Limb (tissue), 2 donors: ENCODE measurements around the gene RAG2.
"Not testable (repeated sequence)": the region's sequence is repeated elsewhere in the genome, so short reads cannot be mapped to it uniquely, and the experiment has no call there.

Experiments used
- DNase-seq, 2 donors: peaks; one replicate each; pipeline ENCODE4 v3.0.0-alpha.2; 2016; ENCODE audit errors: extremely low spot score in 2 of 2

Gene RAG2

GRCh38 chr11:36600180-36600579 is 2.1 kb upstream of the RAG2 start:
- DNase-seq: no peak

GRCh38 chr11:36596880-36597279 is 1.2 kb downstream of the RAG2 start:
- no peak for DNase-seq

DNA sequence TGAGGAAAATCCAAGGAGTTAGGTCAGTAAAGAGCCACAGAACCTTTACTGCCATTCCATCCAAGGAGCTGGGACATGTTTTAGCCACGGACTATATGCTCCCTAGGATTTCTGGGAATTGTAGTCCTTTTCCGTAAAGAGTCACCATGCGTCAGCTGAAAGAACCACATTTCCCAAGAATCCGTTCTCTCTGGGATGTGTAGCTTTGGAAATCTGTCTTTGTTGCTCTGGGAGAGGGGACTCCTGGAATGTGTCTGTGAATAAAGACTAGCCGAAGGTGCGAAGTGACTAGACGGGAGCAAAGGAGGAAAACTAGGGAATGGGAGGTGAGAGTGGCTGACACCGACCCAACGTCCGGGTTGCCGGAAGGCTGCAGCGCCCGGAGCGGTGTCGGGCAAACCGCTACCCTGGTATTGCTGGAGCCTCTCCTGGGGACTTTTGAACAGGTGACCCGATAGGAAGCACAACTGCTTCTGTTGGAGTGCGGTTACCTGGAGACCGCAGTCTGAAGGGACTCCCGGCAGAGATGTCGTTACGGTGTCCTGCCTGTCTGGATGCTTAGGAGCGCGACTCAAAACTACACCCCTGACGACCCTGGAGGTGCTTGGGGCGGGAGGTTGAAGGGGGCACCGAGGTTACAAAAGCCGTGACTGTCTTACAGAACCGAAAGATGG is 3.6 kb downstream of the RAG2 start, which contains the start of gene IFTAP:
Gene IFTAP (plus strand): TSS at position 187 of the 674 bp plus-strand sequence. CDS start 15,602 bp downstream, outside the sequence.
- peak; percentile 75 to 96 for DNase-seq

DNA sequence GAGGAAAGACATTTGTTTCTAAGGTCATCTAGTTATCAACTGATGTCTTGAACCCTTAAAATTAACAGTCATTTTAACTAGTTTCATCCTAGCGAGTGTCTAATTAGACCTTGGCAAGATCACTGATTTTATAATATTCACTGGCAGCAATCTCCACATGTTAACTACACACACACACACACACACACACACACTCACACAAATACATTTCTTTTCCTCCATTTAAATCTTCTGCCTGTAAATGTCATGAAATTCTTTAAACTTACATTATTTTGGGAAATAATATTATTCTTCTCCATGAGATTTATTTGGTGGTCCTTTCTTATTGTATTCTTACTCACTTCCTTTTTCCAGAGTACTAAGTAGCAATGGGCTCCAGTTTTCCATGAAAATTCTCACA is 6.6 kb downstream of the RAG2 start:
- DNase-seq: no peak

DNA sequence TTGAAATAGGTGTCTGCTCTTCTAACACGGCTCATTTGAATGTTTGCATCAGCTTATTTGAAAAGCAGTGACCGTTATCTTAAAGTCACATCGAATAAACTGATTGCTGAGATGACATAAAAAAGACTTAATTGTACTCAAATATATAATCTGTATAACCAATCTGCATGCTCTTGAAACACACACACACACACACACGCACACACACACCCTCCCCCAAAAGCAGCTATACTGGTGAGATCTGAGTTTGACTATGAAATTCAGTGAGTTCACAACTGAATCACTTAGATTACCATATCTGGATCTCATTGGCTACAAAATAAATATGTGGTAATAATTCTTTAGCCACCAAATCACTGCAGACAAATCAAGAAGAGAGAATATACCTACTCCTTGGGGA is 7.5 kb downstream of the RAG2 start:
- DNase-seq: no peak

GRCh38 chr11:36588099-36588498 is 9.9 kb downstream of the RAG2 start:
- DNase-seq: no peak

DNA sequence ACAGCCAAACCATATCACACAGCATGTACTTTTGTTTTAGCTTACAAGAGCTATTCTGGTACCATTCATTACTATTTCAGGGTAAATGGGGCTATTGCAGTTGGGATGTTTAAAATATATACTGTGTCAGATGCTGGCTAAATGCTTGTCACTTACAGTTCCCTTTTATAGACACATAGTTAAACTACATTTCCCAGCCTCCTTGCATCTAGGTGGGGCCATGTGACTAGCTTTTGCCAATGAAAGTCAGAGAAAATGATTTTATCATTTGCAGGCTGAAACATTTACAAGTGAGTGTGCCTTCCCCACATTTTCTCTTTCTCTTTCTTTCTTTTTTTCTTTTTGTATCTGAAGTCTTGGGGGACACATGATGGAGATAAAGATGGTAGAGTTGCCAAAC is 11.5 kb downstream of the RAG2 start:
- DNase-seq: no peak

DNA sequence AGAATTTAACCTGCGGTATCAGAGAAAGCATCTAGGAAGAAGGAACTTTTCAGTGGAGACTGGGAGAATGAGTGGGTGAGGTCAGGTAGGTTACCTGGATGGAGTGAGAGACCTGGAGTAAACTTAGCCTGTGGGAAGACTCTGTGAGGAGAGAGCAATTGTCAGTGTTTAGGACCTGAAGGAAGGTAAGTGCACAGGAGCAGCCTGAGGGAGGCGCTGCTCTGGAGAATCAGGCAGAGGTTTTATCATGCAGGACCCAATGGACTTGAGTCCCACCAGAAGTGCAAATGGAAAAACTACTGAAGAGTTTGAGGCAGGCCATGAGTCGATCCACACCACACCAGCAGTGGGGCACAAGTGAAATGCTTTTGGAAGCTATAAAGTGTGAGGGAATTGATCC is 14.4 kb downstream of the RAG2 start:
- no peak for DNase-seq

- no peak for DNase-seq
Observed at GRCh38 chr11:36581536-36581935, 16.5 kb downstream of the RAG2 start.

- DNase-seq: no peak
Observed at GRCh38 chr11:36578458-36578857, 19.6 kb downstream of the RAG2 start.

DNA sequence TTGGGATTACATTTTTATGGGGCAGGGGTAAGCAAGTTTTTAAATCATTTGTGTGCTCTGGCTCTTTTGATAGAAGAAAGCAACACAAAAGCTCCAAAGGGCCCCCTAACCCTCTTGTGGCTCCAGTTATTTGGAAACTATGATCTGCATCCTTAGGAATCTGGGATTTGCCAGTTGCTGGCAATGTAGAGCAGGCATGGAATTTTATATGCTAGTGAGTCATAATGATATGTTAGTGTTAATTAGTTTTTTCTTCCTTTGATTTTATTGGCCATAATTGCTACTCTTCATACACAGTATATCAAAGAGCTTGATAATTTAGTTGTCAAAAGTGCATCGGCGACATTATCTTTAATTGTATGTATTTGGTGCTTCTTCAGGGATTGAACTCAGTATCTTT is 20.2 kb downstream of the RAG2 start:
- DNase-seq: no peak

GRCh38 chr11:36577373-36577772 is 20.7 kb downstream of the RAG2 start:
- no peak for DNase-seq

DNA sequence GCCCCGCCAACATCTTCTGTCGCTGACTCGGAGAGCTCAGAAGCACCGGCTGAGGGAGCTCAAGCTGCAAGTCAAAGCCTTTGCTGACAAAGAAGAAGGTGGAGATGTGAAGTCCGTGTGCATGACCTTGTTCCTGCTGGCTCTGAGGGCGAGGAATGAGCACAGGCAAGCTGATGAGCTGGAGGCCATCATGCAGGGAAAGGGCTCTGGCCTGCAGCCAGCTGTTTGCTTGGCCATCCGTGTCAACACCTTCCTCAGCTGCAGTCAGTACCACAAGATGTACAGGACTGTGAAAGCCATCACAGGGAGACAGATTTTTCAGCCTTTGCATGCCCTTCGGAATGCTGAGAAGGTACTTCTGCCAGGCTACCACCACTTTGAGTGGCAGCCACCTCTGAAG is 23.6 kb downstream of the RAG2 start:
- DNase-seq: no peak

GRCh38 chr11:36569095-36569494 is 28.9 kb downstream of the RAG2 start:
- DNase-seq: no peak

- no peak for DNase-seq
Observed at GRCh38 chr11:36567694-36568093, 30.3 kb downstream of the RAG2 start, which contains the start of gene RAG1. Gene RAG1 (plus strand): TSS chr11:36568007. CDS start chr11:36573305, 5,298 bp downstream.

GRCh38 chr11:36566407-36567053 is 31.5 kb downstream of the RAG2 start:
- no peak for DNase-seq

DNA sequence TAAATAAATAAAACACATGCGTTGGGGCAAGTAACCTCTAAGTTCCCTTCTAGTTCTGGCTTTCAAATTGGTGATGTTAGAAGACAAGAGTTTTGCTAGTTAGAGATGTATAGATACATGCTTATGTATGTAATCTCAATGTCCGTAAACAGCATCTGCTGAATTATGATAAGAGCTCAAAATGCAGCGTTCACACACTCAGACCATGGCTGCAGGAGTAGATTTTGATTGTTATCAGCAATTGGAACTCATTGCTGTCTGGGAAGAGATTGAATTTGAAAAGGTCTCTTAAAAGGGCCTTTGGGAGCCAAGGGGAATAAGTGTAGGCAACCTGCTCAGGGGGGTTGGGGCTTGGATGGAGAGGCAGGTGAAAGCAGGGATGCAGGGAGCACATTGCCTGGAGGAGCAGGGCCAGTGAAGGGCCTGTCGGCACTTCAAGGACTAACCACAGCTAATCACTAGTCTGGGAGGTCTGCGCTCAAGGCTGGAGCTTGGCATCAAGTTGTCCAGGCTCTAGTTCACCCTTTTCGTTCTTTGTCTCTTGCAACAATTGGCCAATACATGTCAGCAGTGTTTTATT is 32.9 kb downstream of the RAG2 start:
- DNase-seq: no peak

- peak; percentile 75 to 81 for DNase-seq
Observed at GRCh38 chr11:36564376-36565030, 33.5 kb downstream of the RAG2 start.

- no peak for DNase-seq
Observed at GRCh38 chr11:36558571-36559413, 39.2 kb downstream of the RAG2 start.

GRCh38 chr11:36557991-36558390 is 40.0 kb downstream of the RAG2 start:
- DNase-seq: no peak

DNA sequence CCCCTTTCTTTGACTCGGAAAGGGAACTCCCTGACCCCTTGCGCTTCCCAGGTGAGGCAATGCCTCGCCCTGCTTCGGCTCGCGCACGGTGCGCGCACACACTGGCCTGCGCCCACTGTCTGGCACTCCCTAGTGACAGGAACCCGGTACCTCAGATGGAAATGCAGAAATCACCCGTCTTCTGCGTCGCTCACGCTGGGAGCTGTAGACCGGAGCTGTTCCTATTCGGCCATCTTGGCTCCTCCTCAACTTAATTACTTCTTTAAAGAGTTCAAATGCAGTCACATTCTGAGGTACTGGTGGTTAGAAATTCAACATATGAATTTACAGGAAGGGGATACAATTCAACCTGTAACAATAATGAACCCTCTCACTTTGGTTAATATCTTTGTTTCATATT is 40.6 kb downstream of the RAG2 start:
- not testable (repeated sequence) for DNase-seq
